GM11168 (cell line): Measurements from ENCODE around the gene NEURL1.

Source experiments
- in situ Hi-C: fragments of 300-500 bp; cut with MboI; formaldehyde crosslinking; loops from one replicate; pipeline ENCODE4 v1.12.0; 2022; ENCODE audit warnings: low sequenced_read_pairs; ENCODE audit not compliant: unreplicated experiment

NEURL1 gene

GRCh38 chr10:103576076-103576471 lies 82.6 kb downstream of the NEURL1 start:
- in situ Hi-C loops, result no loop called here

- in situ Hi-C loops, result no loop called here
These were observed 83.4 kb downstream of the NEURL1 start for GRCh38 chr10:103576862-103577261.

GRCh38 chr10:103578782-103579382 lies 85.4 kb downstream of the NEURL1 start:
- in situ Hi-C loops, result no loop called here

GRCh38 chr10:103580011-103580410 lies 86.5 kb downstream of the NEURL1 start:
- in situ Hi-C loops, result no loop called here

GRCh38 chr10:103580430-103580829 lies 86.9 kb downstream of the NEURL1 start:
- in situ Hi-C loops, result no loop called here

GRCh38 chr10:103581499-103581898 lies 88.0 kb downstream of the NEURL1 start:
- in situ Hi-C loops, result no loop called here

GRCh38 chr10:103582331-103583123 lies 89.0 kb downstream of the NEURL1 start:
- in situ Hi-C loops, result no loop called here

GRCh38 chr10:103583871-103584215 lies 90.3 kb downstream of the NEURL1 start:
- in situ Hi-C loops, result no loop called here

GRCh38 chr10:103584216-103585010 lies 90.9 kb downstream of the NEURL1 start:
- in situ Hi-C loops, result no loop called here

- in situ Hi-C loops, result no loop called here
These were observed 91.5 kb downstream of the NEURL1 start for GRCh38 chr10:103585011-103585405.

- in situ Hi-C loops, result no loop called here
These were observed 93.6 kb downstream of the NEURL1 start for GRCh38 chr10:103587073-103587472.

GRCh38 chr10:103589074-103589630 lies 95.6 kb downstream of the NEURL1 start:
- in situ Hi-C loops, result no loop called here

- in situ Hi-C loops, result no loop called here
These were observed 96.6 kb downstream of the NEURL1 start for GRCh38 chr10:103590060-103590459.

- in situ Hi-C loops, result no loop called here
These were observed 97.3 kb downstream of the NEURL1 start for GRCh38 chr10:103590744-103591291.

GRCh38 chr10:103592186-103593021 lies 98.9 kb downstream of the NEURL1 start:
- in situ Hi-C loops, result no loop called here

- in situ Hi-C loops, result no loop called here
These were observed 99.6 kb downstream of the NEURL1 start for GRCh38 chr10:103593022-103593570.

GRCh38 chr10:103595933-103596726 lies 102.6 kb downstream of the NEURL1 start:
- in situ Hi-C loops, result no loop called here

- in situ Hi-C loops, result no loop called here
These were observed 103.5 kb downstream of the NEURL1 start for GRCh38 chr10:103597003-103597402.

- in situ Hi-C loops, result no loop called here
These were observed 105.2 kb downstream of the NEURL1 start for GRCh38 chr10:103598654-103599115.
